Bronchial epithelial cell (primary cell): ENCODE data around the gene PHF2. TPM values are rescaled to one million over a fixed set of nuclear protein-coding genes. Genes with fewer than 3 reads are reported as not detected.

ENCODE experiments used
- DNase-seq: peaks from one replicate; pipeline ENCODE4 v3.0.0-alpha.2; 2010; ENCODE audit warnings: low read depth
- FAIRE-seq: peaks from 2 replicates; lab custom pipeline; 2011; peaks lifted over from hg19 to GRCh38; lab: Jason Lieb, UNC
- H3K27me3 ChIP-seq: 2 replicates; pipeline ENCODE4 v1.5.1; 2011; ENCODE audit warnings: low read length; ENCODE audit not compliant: control insufficient read depth, insufficient read depth
- H3K36me3 ChIP-seq: 2 replicates; pipeline ENCODE4 v1.5.1; 2011; ENCODE audit warnings: low read length; ENCODE audit not compliant: control insufficient read depth, insufficient read depth
- H3K4me3 ChIP-seq: 2 replicates; pipeline ENCODE4 v1.5.1; 2011; ENCODE audit warnings: mild to moderate bottlenecking, low read depth, low read length, control low read depth
- total RNA-seq: library from RNA; depleted of rRNA; stranded (reverse); fragments of >200 nt; gene quantifications from 2 replicates; pipeline ENCODE4 v1.2.1, GENCODE V29; 2014
- TF ChIP-seq, protein P1 (sequence below): IDR thresholded peaks from 2 replicates; pipeline ENCODE4 v1.5.1; 2011; ENCODE audit warnings: mild to moderate bottlenecking, moderate library complexity, low read length, control low read depth, inconsistent platforms; ENCODE audit not compliant: insufficient read depth, severe bottlenecking

Gene PHF2
- total RNA-seq, 1 donor from 2014 or later = 10.0 TPM

DNA sequence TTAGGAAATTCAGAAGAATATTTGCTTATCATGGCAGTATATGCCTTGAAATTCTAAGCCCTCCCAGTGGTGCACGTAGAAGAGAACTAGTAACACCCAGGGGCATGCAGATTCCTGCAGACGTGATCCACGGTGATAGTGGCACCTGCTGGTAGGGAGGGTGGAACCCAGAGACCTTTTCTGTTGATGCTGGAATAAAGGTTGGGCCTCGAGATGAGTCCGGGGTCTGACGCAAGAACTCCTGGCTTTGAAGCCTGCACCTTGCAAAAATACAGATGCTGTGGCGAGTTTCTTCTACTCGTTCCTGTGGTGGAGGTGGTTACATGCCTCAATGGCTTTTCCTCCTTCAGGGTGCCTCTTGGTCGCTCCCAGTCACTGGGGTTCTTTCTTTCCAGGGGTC is 39.5 kb upstream of the PHF2 start:
- H3K27me3 ChIP-seq = no peaks in the 10 kb centered on the region
- H3K36me3 ChIP-seq = peaks cover 30% of the 10 kb centered on the region
- no peak for FAIRE-seq
- H3K4me3 ChIP-seq = no peak overlapping the region
- TF ChIP-seq, protein P1, sequence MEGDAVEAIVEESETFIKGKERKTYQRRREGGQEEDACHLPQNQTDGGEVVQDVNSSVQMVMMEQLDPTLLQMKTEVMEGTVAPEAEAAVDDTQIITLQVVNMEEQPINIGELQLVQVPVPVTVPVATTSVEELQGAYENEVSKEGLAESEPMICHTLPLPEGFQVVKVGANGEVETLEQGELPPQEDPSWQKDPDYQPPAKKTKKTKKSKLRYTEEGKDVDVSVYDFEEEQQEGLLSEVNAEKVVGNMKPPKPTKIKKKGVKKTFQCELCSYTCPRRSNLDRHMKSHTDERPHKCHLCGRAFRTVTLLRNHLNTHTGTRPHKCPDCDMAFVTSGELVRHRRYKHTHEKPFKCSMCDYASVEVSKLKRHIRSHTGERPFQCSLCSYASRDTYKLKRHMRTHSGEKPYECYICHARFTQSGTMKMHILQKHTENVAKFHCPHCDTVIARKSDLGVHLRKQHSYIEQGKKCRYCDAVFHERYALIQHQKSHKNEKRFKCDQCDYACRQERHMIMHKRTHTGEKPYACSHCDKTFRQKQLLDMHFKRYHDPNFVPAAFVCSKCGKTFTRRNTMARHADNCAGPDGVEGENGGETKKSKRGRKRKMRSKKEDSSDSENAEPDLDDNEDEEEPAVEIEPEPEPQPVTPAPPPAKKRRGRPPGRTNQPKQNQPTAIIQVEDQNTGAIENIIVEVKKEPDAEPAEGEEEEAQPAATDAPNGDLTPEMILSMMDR = no peak
- DNase-seq = no peak

DNA sequence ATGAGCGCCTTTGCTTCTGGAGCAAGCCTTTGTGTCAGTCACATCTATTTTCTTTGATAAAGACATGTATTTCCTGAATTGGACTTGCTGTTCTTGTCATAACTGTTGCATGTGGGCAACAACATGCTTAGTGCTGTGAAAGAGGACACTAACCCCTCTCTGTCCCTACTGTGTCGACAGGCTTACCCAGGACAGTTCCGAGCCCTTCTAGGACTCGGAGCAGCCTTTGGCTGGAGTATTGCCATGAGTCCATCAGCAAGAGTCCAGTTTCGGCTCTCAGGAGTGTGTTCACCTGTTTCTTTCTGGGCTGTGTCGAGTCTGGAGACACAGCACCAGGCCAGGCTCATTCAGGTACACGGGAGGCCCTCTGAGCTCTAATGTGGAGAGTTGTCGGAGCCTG is 36.1 kb upstream of the PHF2 start:
- Histone ChIP-seq H3K27me3 (no peaks in the 10 kb centered on the region), H3K4me3 (no peak overlapping the region), H3K36me3 (peaks cover 18% of the 10 kb centered on the region)
- DNase-seq = no peak
- FAIRE-seq = no peak
- TF ChIP-seq, protein P1 = no peak

DNA sequence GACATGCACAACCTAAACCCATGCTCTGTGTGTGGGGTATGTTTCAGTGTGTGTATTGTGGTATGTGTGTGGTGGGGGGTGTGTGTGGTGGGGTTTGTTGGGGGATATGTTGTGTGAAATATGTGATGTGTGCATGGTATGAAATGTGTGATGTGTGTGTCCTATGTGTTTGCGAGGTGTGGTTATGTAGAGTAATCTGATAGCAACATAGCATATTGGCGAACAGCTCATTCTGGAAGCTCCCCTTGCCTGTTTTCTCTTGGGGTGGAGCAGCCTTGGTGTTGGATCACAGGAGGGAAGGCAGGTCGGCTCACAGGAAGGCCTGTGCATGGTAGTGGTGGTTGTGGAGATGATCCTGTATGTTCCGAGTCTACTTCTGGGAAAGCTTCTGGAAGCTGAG is 35.4 kb upstream of the PHF2 start:
- H3K36me3 ChIP-seq = peaks cover 18% of the 10 kb centered on the region
- FAIRE-seq (no peak), DNase-seq (no peak)
- no peaks in the 10 kb centered on the region for H3K27me3 ChIP-seq
- H3K4me3 ChIP-seq = no peak overlapping the region
- TF ChIP-seq, protein P1 = no peak

DNA sequence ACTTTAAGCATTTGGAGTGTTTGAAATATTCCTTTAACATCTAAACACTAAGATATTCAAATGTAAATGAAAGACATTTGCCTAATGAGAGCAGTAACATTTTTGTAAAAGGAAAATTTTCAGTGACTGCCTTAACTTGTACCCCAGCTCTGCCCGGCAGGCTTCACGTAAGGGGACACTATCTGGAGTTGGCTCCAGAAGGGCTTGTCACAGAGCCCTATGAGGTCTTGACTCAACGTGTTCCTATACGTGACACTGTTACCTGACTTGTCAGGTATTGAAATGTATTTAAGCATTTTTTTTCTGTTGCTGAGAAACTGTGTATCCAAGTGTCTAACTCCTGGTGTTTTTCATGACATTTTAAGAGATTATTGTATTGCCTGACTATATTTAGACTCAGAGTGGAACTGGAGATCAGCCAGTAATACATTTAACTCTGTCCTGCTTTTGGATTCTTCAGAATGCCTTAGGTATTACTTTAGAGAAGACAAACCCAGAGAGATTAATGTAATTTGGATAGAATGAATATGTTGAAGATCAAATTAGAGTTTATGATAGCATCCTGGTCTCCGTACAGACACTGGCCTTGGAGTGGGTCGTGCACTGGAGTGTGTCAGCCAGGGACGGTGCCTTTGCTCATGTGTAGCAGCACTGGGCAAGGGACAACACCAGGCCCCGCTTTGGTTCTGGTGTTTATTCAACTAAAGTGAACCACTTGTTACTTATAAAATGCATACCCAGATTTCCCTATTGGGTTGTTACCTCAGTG is 34.6 kb upstream of the PHF2 start:
- TF ChIP-seq, protein P1 = no peak

DNA sequence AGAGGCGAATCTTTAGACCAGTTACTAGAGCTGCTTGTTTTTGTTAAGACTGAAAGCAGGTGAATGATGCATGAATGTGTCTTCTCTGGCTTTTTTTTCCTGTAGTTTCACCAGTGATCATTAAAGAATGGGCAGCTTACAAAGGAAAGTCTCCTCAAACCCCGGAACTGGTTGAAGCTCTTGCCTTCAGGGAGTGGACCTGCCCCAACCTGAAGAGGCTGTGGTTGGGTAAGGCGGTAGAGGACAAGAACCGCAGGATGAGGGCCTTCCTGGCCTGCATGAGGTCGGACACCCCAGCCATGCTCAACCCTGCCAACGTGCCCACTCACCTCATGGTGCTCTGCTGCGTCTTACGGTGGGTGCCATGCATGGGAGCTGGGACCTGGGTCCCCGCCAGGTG is 33.3 kb upstream of the PHF2 start:
- Histone ChIP-seq H3K27me3 (no peaks in the 10 kb centered on the region), H3K4me3 (no peak overlapping the region), H3K36me3 (peaks cover 18% of the 10 kb centered on the region)
- FAIRE-seq = no peak
- DNase-seq = no peak
- TF ChIP-seq, protein P1 = no peak

More for the DNA sequence above, 34.6 kb upstream of the PHF2 start:
- H3K4me3 ChIP-seq = no peak overlapping the region
- no peaks in the 10 kb centered on the region for H3K27me3 ChIP-seq
- FAIRE-seq = no peak
- H3K36me3 ChIP-seq = peaks cover 20% of the 10 kb centered on the region
- DNase-seq = no peak

DNA sequence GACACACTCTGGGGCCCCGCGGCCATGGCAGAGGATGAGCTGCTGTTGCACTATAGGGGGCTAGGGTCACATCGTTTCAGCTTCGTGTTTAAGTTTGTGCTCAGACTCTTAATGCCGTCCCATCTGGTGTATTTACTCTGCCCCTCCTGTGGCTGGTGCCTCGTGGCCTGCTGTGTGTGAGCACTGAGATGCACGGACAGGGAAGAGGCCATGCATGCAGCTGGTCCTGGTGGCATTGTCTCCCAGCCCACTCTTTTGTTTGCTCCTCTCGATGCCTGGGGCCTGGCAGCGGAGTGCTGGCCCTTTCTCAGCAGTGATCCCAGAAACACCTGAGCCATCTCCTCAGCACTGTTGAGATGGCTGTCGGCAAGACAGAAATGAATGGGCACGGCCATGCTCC is 30.0 kb upstream of the PHF2 start:
- DNase-seq (no peak), FAIRE-seq (no peak)
- H3K4me3 ChIP-seq = no peak overlapping the region
- H3K36me3 ChIP-seq = peaks cover 14% of the 10 kb centered on the region
- H3K27me3 ChIP-seq = no peaks in the 10 kb centered on the region
- TF ChIP-seq, protein P1 = no peak
